AG04449 (cell line): Measurements from ENCODE around the gene TUBB6.

ENCODE experiments used
- CTCF ChIA-PET: fragments of 350-600 bp; formaldehyde crosslinking; extraction: SDS; loops from one replicate; lab custom pipeline; 2021; ENCODE audit warnings: antibody characterized with exemption; lab: Yijun Ruan, JAX
- POLR2A ChIA-PET: fragments of 400-600, 350-600 bp; formaldehyde crosslinking; extraction: SDS; loops from one replicate; lab custom pipeline; 2020; ENCODE audit warnings: antibody characterized with exemption, inconsistent platforms; lab: Yijun Ruan, JAX
- DNase-seq: peaks from one replicate; pipeline ENCODE4 v3.0.0-alpha.2; 2010; ENCODE audit warnings: low read depth, low spot score
- H3K4me3 ChIP-seq: 2 replicates; pipeline ENCODE4 v1.5.1; 2011; ENCODE audit warnings: low read depth, mild to moderate bottlenecking, control low read depth, low read length
- CTCF ChIP-seq: IDR thresholded peaks from one replicate; pipeline ENCODE4 v1.5.1; 2011; ENCODE audit warnings: mild to moderate bottlenecking, moderate library complexity, low read length, control low read depth, inconsistent platforms; ENCODE audit not compliant: insufficient read depth; ENCODE audit errors: missing control alignments

Gene TUBB6

GRCh38 chr18:12308386-12309100 lies 502 bp downstream of the TUBB6 start:
- POLR2A ChIA-PET = interaction anchor here (0.6 to 6.0 kb wide), 7 partner anchors 11 to 56 kb away, joined by 3 to 69 read pairs (median 50); no protein-coding TSS in a partner anchor
- CTCF ChIA-PET = interaction anchor here (0.9 to 8.8 kb wide), 6 partner anchors 10 to 36 kb away, joined by 3 to 79 read pairs (median 12); no protein-coding TSS in a partner anchor
- TF ChIP-seq CTCF = no peak
- peak overlapping the region; percentile 93 for H3K4me3 ChIP-seq
- DNase-seq = no peak

- ChIA-PET CTCF (interaction anchor here (0.9 to 8.8 kb wide), 7 partner anchors 18 to 38 kb away, joined by 3 to 79 read pairs (median 4); no protein-coding TSS in a partner anchor), POLR2A (interaction anchor here (0.7 to 6.0 kb wide), 6 partner anchors 9 to 30 kb away, joined by 3 to 69 read pairs (median 54); no protein-coding TSS in a partner anchor)
- TF ChIP-seq CTCF = no peak
- no peak for DNase-seq
- peak overlapping the region; percentile 93 for H3K4me3 ChIP-seq
These were observed 1.7 kb downstream of the TUBB6 start for GRCh38 chr18:12309683-12310198.

- no peak for DNase-seq
- ChIA-PET POLR2A (interaction anchor here (4.4 to 6.0 kb wide), 5 partner anchors 8 to 31 kb away, joined by 32 to 69 read pairs (median 59); no protein-coding TSS in a partner anchor), CTCF (interaction anchor here (0.6 to 8.8 kb wide), 7 partner anchors 17 to 616 kb away, joined by 3 to 79 read pairs (median 5); no protein-coding TSS in a partner anchor)
- TF ChIP-seq CTCF = no peak
- H3K4me3 ChIP-seq = peak overlapping the region; percentile 28
These were observed 2.7 kb downstream of the TUBB6 start for GRCh38 chr18:12310762-12311161.

GRCh38 chr18:12312976-12313375 lies 4.9 kb downstream of the TUBB6 start:
- TF ChIP-seq CTCF = no peak
- no peak overlapping the region for H3K4me3 ChIP-seq
- POLR2A ChIA-PET = no interaction called here
- no peak for DNase-seq
- CTCF ChIA-PET = interaction anchor here (2.2 to 8.8 kb wide), 3 partner anchors 11 to 41 kb away, joined by 11 to 79 read pairs (median 29); no protein-coding TSS in a partner anchor

GRCh38 chr18:12313530-12314245 lies 5.6 kb downstream of the TUBB6 start:
- no peak for DNase-seq

More at GRCh38 chr18:12313530-12314245, 5.6 kb downstream of the TUBB6 start:
- no peak overlapping the region for H3K4me3 ChIP-seq
- CTCF ChIA-PET = interaction anchor here (0.9 to 8.8 kb wide), 5 partner anchors 10 to 42 kb away, joined by 4 to 79 read pairs (median 11); no protein-coding TSS in a partner anchor
- TF ChIP-seq CTCF = no peak
- POLR2A ChIA-PET = interaction anchor here (0.5 kb wide), 1 partner anchor 358 kb away, joined by 3 read pairs; no protein-coding TSS in a partner anchor
